Pancreas (tissue), 10 donors: Measurements from ENCODE around the gene POLR2F. TPM values are rescaled to one million over a fixed set of nuclear protein-coding genes. Genes with fewer than 3 reads are reported as not detected.

Experiments used
- ATAC-seq, 4 donors: fragments of 200-7000 bp; cut with Tn5 transposase; one replicate each; pipeline versions ENCODE4 v1.8.0 to v1.9.1; 2020; ENCODE audit warnings: mild to moderate bottlenecking in 4 of 4, moderate library complexity in 4 of 4
- DNase-seq, 6 donors: peaks; one replicate each; pipeline ENCODE4 v3.0.0-alpha.2; 2020
- FAIRE-seq: peaks from 2 replicates; lab custom pipeline; 2012; peaks lifted over from hg19 to GRCh38; lab: Jason Lieb, UNC
- H3K27ac ChIP-seq, 4 donors: fragments of 200-600 bp; sonication (generic); 1 replicate in 3 of 4; 2 replicates in 1 of 4; pipeline versions ENCODE4 v1.5.0 to v1.8.0; 2020
- H3K27me3 ChIP-seq, 4 donors: fragments of 200-600 bp; one replicate each; pipeline ENCODE4 v1.8.0; 2021
- H3K36me3 ChIP-seq, 3 donors: fragments of 200-600 bp; sonication (generic) in 1 of 3; one replicate each; pipeline versions ENCODE4 v1.5.0 to v1.8.0; 2020 to 2021
- H3K4me1 ChIP-seq, 3 donors: fragments of 200-600 bp; one replicate each; pipeline ENCODE4 v1.8.0; 2021
- H3K4me3 ChIP-seq, 4 donors: fragments of 200-600 bp; sonication (generic) in 2 of 4; one replicate each; pipeline versions ENCODE4 v1.5.0 to v1.8.0; 2020 to 2021
- H3K9me3 ChIP-seq, 4 donors: fragments of 200-600 bp; one replicate each; pipeline ENCODE4 v1.8.0; 2021
- CTCF ChIP-seq, 4 donors: fragments of 200-600 bp; sonication (generic) in 3 of 4; IDR thresholded peaks; one replicate each; pipeline versions ENCODE4 v1.5.0 to v1.8.0; 2021; ENCODE audit warnings: antibody characterized with exemption in 4 of 4
- WGBS, 2 donors: extraction: QIAGEN DNeasy Blood & Tissue Kit; methylation state at CpG; one replicate each; pipeline ENCODE4 v1.1.7; 2013; 5-methylcytosine and 5-hydroxymethylcytosine counted together
- intact Hi-C, 3 donors: fragments of 100-400 bp; cut with DNase I; formaldehyde crosslinking; loops; one replicate each; pipeline versions ENCODE4 v1.11.1 to v1.14.2; 2022
- polyA plus RNA-seq, 2 donors: library from polyadenylated mRNA; stranded (reverse); fragments of 200-250 nt; gene quantifications; one replicate each; pipeline ENCODE4 v1.2.3, GENCODE V29; 2013
- total RNA-seq, 6 donors: library from RNA; stranded (reverse); fragmentation: NEBNext Ultra II Directional in 4 of 6; extraction: Animal tissue kit (Norgen Biotek cat#: 25700) in 4 of 6; gene quantifications; one replicate each; pipeline versions ENCODE4 v1.2.1 to v1.2.4, GENCODE V29; 2021 to 2023
- donor health status: healthy with polysubstance abuse.
- donor health status: DM: no; HTN: no; CAD: no; lungs with moderate emphysema.
- donor health status: DM: no; HTN: no; CAD: no.
- donor health status: control.
- donor health status: control.
- donor health status: Bipolar disorder and iron deficiency.
- donor health status: DM: yes; HTN: yes; CAD: no.
- donor health status: DM: no; HTN: no; CAD: no.
- donor health status: DM: no; HTN: no; CAD: no.
- donor health status: DM: yes; HTN: yes; CAD: no.

The POLR2F gene
- total and polyA plus RNA-seq, 8 donors, result 21.2 to 74.5 (median 29.3) TPM

- H3K36me3 ChIP-seq, result no peaks in the 10 kb centered on the region
- intact Hi-C loops, result no loop called here
- no peak for TF ChIP-seq CTCF (IDR thresholded peaks at IDR 0.05)
- no peak for FAIRE-seq
- no peaks in the 10 kb centered on the region for H3K9me3 ChIP-seq
- ATAC-seq, result no peak
- no peak overlapping the region for H3K27ac ChIP-seq
- H3K27me3 ChIP-seq, result no peaks in the 10 kb centered on the region
- no peak for DNase-seq
- H3K4me3 ChIP-seq, result no peak overlapping the region
- no peaks in the 10 kb centered on the region for H3K4me1 ChIP-seq
- 90 to 92% methylated on average over 8 of the region's 8 CpGs for WGBS, 2 donors
Observed at GRCh38 chr22:37982151-37982785, 28.8 kb downstream of the POLR2F start.

- intact Hi-C loops, result no loop called here
- Histone ChIP-seq H3K4me3 (no peak overlapping the region), H3K4me1 (no peaks in the 10 kb centered on the region), H3K36me3 (no peaks in the 10 kb centered on the region), H3K27me3 (no peaks in the 10 kb centered on the region), H3K9me3 (no peaks in the 10 kb centered on the region), H3K27ac (no peak overlapping the region)
- DNase-seq, result no peak
- 81 to 85% methylated on average over 84 of the region's 84 CpGs for WGBS, 2 donors
- TF ChIP-seq CTCF (IDR thresholded peaks at IDR 0.05), result no peak
- no peak for FAIRE-seq
- ATAC-seq, result no peak
Observed at GRCh38 chr22:37982938-37983859, 29.7 kb downstream of the POLR2F start.

GRCh38 chr22:37983860-37984791, 30.6 kb downstream of the POLR2F start, which contains the start of gene SOX10:
SOX10 (minus strand) TSS chr22:37984555; CDS start chr22:37983784, 771 bp downstream.
- no peaks in the 10 kb centered on the region for H3K27me3 ChIP-seq
- H3K4me1 ChIP-seq, result no peaks in the 10 kb centered on the region
- TF ChIP-seq CTCF (IDR thresholded peaks at IDR 0.05), result no peak
- no peak for FAIRE-seq
- H3K4me3 ChIP-seq, result no peak within 1 kb of the TSS
- H3K27ac ChIP-seq, result no peak within 1 kb of the TSS
- no peaks in the 10 kb centered on the region for H3K36me3 ChIP-seq
- H3K9me3 ChIP-seq, result no peaks in the 10 kb centered on the region
- intact Hi-C loops, result no loop called here
- WGBS, 2 donors, result 89 to 91% methylated on average over 42 of the region's 42 CpGs
- DNase-seq, result no peak
- ATAC-seq, result no peak

GRCh38 chr22:37985050-37985585, 31.6 kb downstream of the POLR2F start:
- intact Hi-C loops, result no loop called here
- no peaks in the 10 kb centered on the region for H3K4me1 ChIP-seq
- DNase-seq (no peak), ATAC-seq (no peak), FAIRE-seq (no peak)
- WGBS, 2 donors, result 91 to 95% methylated on average over 8 to 9 of the region's 9 CpGs
- no peak overlapping the region for H3K27ac ChIP-seq
- H3K9me3 ChIP-seq, result no peaks in the 10 kb centered on the region
- H3K36me3 ChIP-seq, result no peaks in the 10 kb centered on the region
- H3K4me3 ChIP-seq, result no peak overlapping the region
- H3K27me3 ChIP-seq, result no peaks in the 10 kb centered on the region
- TF ChIP-seq CTCF (IDR thresholded peaks at IDR 0.05), result no peak
